ENCODE results near the gene MAST2. TPM values are rescaled to one million over a fixed set of nuclear protein-coding genes. Genes with fewer than 3 reads are reported as not detected.

Gene MAST2
- total RNA-seq, 1 experiment from 2014 or later: 77.0 TPM

DNA sequence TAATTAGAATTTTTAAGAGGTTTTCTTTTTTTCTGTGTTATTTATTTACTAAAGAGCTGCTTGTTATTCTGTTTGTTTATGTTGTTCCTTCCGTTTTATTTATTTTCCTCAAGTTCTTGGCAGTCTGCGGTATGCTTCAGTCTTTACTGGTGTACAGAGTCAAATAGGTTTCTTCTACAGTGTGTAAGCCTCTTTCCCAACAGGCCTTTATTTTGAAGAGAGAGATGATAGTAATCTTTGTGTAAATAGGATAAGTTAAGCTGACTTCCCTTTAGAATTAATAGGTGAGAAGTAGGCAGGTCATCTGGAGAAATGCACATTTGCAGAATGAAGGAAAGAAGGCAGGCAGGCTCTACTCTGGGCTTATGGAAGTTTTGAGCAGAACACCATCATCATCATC is 23.8 kb downstream of the MAST2 start:
- ChIA-PET CTCF (interaction anchor here (0.5 kb wide), 1 partner anchor 84 kb away, joined by 4 read pairs; no protein-coding TSS in a partner anchor), POLR2A (no interaction called here)
- H3K27me3 ChIP-seq (ENCODE audit: control insufficient read depth, insufficient read depth, low read length): no peaks in the 10 kb centered on the region
- in situ Hi-C loops (cut with HindIII; ENCODE audit: low pct_unique_long_range_greater_than_20kb, low sequenced_read_pairs): no loop called here
- H3K27ac ChIP-seq (ENCODE audit: low read length): no peak overlapping the region
- no peak for ATAC-seq
- H3K4me1 ChIP-seq (ENCODE audit: control insufficient read depth, insufficient read depth, low read length): no peaks in the 10 kb centered on the region
- TF ChIP-seq TCF7L2 (IDR thresholded peaks at IDR 0.05; ENCODE audit: low read depth, low read length) (no peak), SIN3A (IDR thresholded peaks at IDR 0.05; ENCODE audit: borderline replicate concordance, insufficient read depth, low read depth, low read length) (no peak), POLR2AphosphoS5 (IDR thresholded peaks at IDR 0.05; ENCODE audit: low read depth, low read length) (no peak)
- TF ChIP-seq, protein P1, sequence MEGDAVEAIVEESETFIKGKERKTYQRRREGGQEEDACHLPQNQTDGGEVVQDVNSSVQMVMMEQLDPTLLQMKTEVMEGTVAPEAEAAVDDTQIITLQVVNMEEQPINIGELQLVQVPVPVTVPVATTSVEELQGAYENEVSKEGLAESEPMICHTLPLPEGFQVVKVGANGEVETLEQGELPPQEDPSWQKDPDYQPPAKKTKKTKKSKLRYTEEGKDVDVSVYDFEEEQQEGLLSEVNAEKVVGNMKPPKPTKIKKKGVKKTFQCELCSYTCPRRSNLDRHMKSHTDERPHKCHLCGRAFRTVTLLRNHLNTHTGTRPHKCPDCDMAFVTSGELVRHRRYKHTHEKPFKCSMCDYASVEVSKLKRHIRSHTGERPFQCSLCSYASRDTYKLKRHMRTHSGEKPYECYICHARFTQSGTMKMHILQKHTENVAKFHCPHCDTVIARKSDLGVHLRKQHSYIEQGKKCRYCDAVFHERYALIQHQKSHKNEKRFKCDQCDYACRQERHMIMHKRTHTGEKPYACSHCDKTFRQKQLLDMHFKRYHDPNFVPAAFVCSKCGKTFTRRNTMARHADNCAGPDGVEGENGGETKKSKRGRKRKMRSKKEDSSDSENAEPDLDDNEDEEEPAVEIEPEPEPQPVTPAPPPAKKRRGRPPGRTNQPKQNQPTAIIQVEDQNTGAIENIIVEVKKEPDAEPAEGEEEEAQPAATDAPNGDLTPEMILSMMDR (IDR thresholded peaks at IDR 0.05): no peak
- TF ChIP-seq, protein P2, sequence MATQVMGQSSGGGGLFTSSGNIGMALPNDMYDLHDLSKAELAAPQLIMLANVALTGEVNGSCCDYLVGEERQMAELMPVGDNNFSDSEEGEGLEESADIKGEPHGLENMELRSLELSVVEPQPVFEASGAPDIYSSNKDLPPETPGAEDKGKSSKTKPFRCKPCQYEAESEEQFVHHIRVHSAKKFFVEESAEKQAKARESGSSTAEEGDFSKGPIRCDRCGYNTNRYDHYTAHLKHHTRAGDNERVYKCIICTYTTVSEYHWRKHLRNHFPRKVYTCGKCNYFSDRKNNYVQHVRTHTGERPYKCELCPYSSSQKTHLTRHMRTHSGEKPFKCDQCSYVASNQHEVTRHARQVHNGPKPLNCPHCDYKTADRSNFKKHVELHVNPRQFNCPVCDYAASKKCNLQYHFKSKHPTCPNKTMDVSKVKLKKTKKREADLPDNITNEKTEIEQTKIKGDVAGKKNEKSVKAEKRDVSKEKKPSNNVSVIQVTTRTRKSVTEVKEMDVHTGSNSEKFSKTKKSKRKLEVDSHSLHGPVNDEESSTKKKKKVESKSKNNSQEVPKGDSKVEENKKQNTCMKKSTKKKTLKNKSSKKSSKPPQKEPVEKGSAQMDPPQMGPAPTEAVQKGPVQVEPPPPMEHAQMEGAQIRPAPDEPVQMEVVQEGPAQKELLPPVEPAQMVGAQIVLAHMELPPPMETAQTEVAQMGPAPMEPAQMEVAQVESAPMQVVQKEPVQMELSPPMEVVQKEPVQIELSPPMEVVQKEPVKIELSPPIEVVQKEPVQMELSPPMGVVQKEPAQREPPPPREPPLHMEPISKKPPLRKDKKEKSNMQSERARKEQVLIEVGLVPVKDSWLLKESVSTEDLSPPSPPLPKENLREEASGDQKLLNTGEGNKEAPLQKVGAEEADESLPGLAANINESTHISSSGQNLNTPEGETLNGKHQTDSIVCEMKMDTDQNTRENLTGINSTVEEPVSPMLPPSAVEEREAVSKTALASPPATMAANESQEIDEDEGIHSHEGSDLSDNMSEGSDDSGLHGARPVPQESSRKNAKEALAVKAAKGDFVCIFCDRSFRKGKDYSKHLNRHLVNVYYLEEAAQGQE (IDR thresholded peaks at IDR 0.05; ENCODE audit: insufficient read depth in 1 of 2, low read depth in 2 of 2, low read length in 1 of 2): no peak
- H3K9me3 ChIP-seq (ENCODE audit: control insufficient read depth, insufficient read depth, low read depth, low read length): no peaks in the 10 kb centered on the region
- BruUV-seq (replicated peaks): no TSS peak
- no peaks in the 10 kb centered on the region for H3K36me3 ChIP-seq (ENCODE audit: control insufficient read depth, insufficient read depth, low read length)
- intact Hi-C loops (cut with micrococcal nuclease; ENCODE audit: unreplicated experiment): no loop called here
- DNase-seq (ENCODE audit: low read depth, low spot score): no peak
- H3K4me3 ChIP-seq (ENCODE audit: low read depth in 2 of 2, low read length in 2 of 2): no peak overlapping the region

DNA sequence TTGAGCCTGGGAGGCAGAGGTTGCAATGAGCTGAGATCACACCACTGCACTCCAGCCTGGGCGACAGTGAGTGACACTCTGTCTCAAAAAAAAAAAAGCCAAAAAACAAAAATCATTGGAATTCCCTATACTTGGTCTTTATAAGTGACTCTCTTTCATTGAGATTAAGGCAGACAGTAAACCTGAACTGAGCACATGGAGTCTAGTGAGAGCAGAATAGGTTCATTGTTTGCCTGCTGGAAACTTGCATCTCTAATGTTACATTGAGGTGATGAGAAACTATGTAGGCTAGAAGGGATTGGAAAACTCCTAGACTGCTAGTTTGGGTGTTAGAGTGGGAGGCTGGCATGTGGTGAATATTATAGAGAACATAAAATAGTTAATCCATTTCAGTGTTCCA is 25.4 kb downstream of the MAST2 start:
- no peaks in the 10 kb centered on the region for H3K9me3 ChIP-seq (ENCODE audit: control insufficient read depth, insufficient read depth, low read depth, low read length)
- H3K36me3 ChIP-seq (ENCODE audit: control insufficient read depth, insufficient read depth, low read length): no peaks in the 10 kb centered on the region
- no peak overlapping the region for H3K27ac ChIP-seq (ENCODE audit: low read length)
- BruUV-seq (replicated peaks): no TSS peak
- ChIA-PET POLR2A (no interaction called here), CTCF (no interaction called here)
- TF ChIP-seq SIN3A (IDR thresholded peaks at IDR 0.05; ENCODE audit: borderline replicate concordance, insufficient read depth, low read depth, low read length) (no peak), POLR2AphosphoS5 (IDR thresholded peaks at IDR 0.05; ENCODE audit: low read depth, low read length) (no peak), TCF7L2 (IDR thresholded peaks at IDR 0.05; ENCODE audit: low read depth, low read length) (no peak)
- TF ChIP-seq, protein P1 (IDR thresholded peaks at IDR 0.05): no peak
- H3K27me3 ChIP-seq (ENCODE audit: control insufficient read depth, insufficient read depth, low read length): no peaks in the 10 kb centered on the region
- no peak overlapping the region for H3K4me3 ChIP-seq (ENCODE audit: low read depth in 2 of 2, low read length in 2 of 2)
- in situ Hi-C loops (cut with HindIII; ENCODE audit: low pct_unique_long_range_greater_than_20kb, low sequenced_read_pairs): no loop called here
- H3K4me1 ChIP-seq (ENCODE audit: control insufficient read depth, insufficient read depth, low read length): no peaks in the 10 kb centered on the region
- no peak for DNase-seq (ENCODE audit: low read depth, low spot score)
- intact Hi-C loops (cut with micrococcal nuclease; ENCODE audit: unreplicated experiment): no loop called here
- no peak for ATAC-seq
